Neutrophil (primary cell): Measurements from ENCODE around the gene ARHGEF16.

Experiments used
- H3K27ac ChIP-seq: fragments of 200-600 bp; sonication (generic); 2 replicates; pipeline ENCODE4 v1.5.1; 2016; ENCODE audit warnings: mild to moderate bottlenecking, moderate library complexity
- H3K27me3 ChIP-seq: fragments of 200-600 bp; sonication (generic); 2 replicates; pipeline ENCODE4 v1.6.0; 2016; ENCODE audit warnings: mild to moderate bottlenecking
- H3K36me3 ChIP-seq: fragments of 200-600 bp; sonication (generic); 2 replicates; pipeline ENCODE4 v1.5.1; 2017
- H3K4me1 ChIP-seq, 2 experiments: fragments of 200-600 bp in 1 of 2; sonication (generic) in 1 of 2; 1 replicate in 1 of 2; 2 replicates in 1 of 2; pipeline versions ENCODE4 v1.5.1 to v1.6.1; 2013 to 2016; ENCODE audit warnings: low read depth in 1 of 2, low read length in 1 of 2, mild to moderate bottlenecking in 1 of 2, moderate library complexity in 1 of 2; ENCODE audit not compliant: control insufficient read depth in 1 of 2, insufficient read depth in 1 of 2
- H3K4me3 ChIP-seq, 2 experiments: fragments of 200-600 bp in 1 of 2; sonication (generic) in 1 of 2; 1 replicate in 1 of 2; 2 replicates in 1 of 2; pipeline ENCODE4 v1.5.1; 2013 to 2016; ENCODE audit warnings: low read depth in 1 of 2, low read length in 1 of 2, mild to moderate bottlenecking in 1 of 2, moderate library complexity in 1 of 2
- H3K9me3 ChIP-seq: fragments of 200-600 bp; sonication (generic); 2 replicates; pipeline ENCODE4 v1.5.1; 2016
- TF ChIP-seq, protein P1 (sequence below): fragments of 200-600 bp; sonication (generic); IDR thresholded peaks from 2 replicates; pipeline ENCODE4 v1.5.1; 2016; ENCODE audit warnings: antibody characterized with exemption

The ARHGEF16 gene

DNA sequence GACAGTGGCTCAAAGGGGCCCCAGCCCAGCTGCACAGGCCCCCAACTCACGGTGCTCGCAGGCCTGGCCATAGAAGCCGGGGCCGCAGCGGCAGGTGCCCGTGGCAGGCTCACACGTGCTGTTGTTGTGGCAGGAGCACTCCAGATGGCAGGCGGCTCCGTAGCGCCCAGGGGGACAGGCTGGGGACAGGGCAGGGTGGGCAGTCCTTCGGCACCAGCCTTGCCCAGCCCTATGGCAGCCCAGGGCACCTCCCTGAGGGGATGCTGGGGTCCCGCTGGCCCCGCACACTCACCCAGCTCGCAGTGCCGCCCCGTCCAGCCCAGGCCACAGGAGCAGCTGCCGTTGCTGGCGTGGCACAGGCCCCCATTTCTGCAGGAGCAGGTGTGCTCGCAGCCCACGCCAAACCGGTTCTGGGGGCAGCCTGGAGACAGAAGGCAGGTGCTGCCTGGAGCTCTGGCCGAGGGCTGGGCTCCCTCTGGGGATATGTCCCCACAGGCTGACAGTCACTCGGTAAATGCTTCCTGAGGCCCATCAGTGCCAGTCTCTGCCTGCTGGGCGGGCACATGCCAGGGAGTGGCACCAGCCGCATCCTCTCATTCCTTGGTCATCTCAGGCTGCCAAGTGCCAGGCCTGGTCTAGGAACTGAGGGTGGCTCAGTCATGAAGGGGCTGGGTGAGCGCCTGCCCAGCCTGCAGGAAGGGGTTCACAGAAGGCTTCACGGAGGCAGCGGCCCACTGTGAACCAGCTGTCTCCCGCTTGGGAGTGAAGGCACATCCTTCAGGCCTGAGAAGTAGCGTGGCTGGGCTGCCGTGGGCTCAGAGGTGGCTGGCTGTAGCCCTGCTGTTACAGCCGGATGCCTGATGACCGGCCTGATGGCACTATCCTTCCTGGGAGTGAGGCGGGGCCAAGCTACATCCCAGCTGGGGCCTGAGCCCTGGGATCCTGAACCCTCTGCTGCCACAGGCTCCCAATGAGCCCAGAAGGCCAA lies 40.1 kb downstream of the ARHGEF16 start:
- Histone ChIP-seq H3K27ac (no peak overlapping the region), H3K27me3 (no peaks in the 10 kb centered on the region), H3K4me1 (peaks cover 3 to 6% of the 10 kb centered on the region in 2 experiments), H3K9me3 (no peaks in the 10 kb centered on the region), H3K4me3 (no peak overlapping the region), H3K36me3 (peaks cover 92% of the 10 kb centered on the region)
- TF ChIP-seq, protein P1, sequence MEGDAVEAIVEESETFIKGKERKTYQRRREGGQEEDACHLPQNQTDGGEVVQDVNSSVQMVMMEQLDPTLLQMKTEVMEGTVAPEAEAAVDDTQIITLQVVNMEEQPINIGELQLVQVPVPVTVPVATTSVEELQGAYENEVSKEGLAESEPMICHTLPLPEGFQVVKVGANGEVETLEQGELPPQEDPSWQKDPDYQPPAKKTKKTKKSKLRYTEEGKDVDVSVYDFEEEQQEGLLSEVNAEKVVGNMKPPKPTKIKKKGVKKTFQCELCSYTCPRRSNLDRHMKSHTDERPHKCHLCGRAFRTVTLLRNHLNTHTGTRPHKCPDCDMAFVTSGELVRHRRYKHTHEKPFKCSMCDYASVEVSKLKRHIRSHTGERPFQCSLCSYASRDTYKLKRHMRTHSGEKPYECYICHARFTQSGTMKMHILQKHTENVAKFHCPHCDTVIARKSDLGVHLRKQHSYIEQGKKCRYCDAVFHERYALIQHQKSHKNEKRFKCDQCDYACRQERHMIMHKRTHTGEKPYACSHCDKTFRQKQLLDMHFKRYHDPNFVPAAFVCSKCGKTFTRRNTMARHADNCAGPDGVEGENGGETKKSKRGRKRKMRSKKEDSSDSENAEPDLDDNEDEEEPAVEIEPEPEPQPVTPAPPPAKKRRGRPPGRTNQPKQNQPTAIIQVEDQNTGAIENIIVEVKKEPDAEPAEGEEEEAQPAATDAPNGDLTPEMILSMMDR: no peak

GRCh38 chr1:3495776-3496745 lies 41.6 kb downstream of the ARHGEF16 start:
- Histone ChIP-seq H3K27ac (no peak overlapping the region), H3K36me3 (peaks cover 90% of the 10 kb centered on the region)

GRCh38 chr1:3496916-3497315 lies 42.5 kb downstream of the ARHGEF16 start:
- TF ChIP-seq, protein P1: no peak
- Histone ChIP-seq H3K36me3 (peaks cover 86% of the 10 kb centered on the region), H3K4me1 (no peaks in the 10 kb centered on the region), H3K4me3 (no peak overlapping the region), H3K27me3 (no peaks in the 10 kb centered on the region), H3K9me3 (no peaks in the 10 kb centered on the region), H3K27ac (no peak overlapping the region)

More at GRCh38 chr1:3495776-3496745, 41.6 kb downstream of the ARHGEF16 start:
- Histone ChIP-seq H3K9me3 (no peaks in the 10 kb centered on the region), H3K4me1 (peaks cover 3 to 6% of the 10 kb centered on the region in 2 experiments), H3K27me3 (no peaks in the 10 kb centered on the region), H3K4me3 (no peak overlapping the region)
- TF ChIP-seq, protein P1: no peak

DNA sequence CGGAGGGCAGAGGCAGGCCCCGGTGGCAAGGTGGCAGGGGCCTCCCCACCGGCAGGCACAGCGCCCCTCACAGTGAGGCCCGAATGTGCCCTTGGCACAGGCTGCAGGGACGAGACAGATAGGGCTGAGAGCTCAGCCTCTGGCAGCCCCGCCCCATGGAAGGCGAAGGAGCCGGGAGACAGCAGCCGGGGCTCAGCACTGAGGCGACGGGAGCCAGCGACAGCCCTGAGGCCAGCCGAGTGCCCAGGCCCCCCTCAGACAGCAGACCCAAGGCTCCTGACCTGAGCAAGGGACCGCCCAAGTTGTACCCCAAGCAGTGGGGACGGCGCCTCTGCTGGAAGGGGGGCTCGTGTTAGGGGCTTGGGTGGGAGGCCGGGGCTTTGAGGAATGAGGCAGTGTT lies 43.1 kb downstream of the ARHGEF16 start:
- Histone ChIP-seq H3K4me1 (no peaks in the 10 kb centered on the region), H3K27me3 (no peaks in the 10 kb centered on the region), H3K4me3 (no peak overlapping the region), H3K36me3 (peaks cover 85% of the 10 kb centered on the region), H3K27ac (no peak overlapping the region), H3K9me3 (no peaks in the 10 kb centered on the region)
- TF ChIP-seq, protein P1: no peak

GRCh38 chr1:3498246-3498930 lies 43.9 kb downstream of the ARHGEF16 start:
- H3K4me1 ChIP-seq: no peaks in the 10 kb centered on the region
- TF ChIP-seq, protein P1: no peak
- no peaks in the 10 kb centered on the region for H3K27me3 ChIP-seq
- no peaks in the 10 kb centered on the region for H3K9me3 ChIP-seq
- H3K27ac ChIP-seq: no peak overlapping the region
- H3K4me3 ChIP-seq: no peak overlapping the region
- H3K36me3 ChIP-seq: peaks cover 85% of the 10 kb centered on the region
